Esophagus muscularis mucosa (tissue), 4 donors: ENCODE measurements around the gene TNFRSF14. TPM values are rescaled to one million over a fixed set of nuclear protein-coding genes. Genes with fewer than 3 reads are reported as not detected.
"Not testable (repeated sequence)": the region's sequence is repeated elsewhere in the genome, so short reads cannot be mapped to it uniquely, and the experiment has no call there.

Source experiments
- DNase-seq: peaks from one replicate; pipeline ENCODE4 v3.0.0-alpha.2; 2017; ENCODE audit errors: extremely low spot score
- H3K27ac ChIP-seq, 4 donors: fragments of 200-600 bp; sonication (generic); replicated peaks in 1 of 4; 1 replicate in 3 of 4; 2 replicates in 1 of 4; pipeline ENCODE4 v1.5.1; 2016 to 2019; ENCODE audit warnings: mild to moderate bottlenecking in 1 of 4
- H3K27me3 ChIP-seq, 4 donors: fragments of 200-600 bp; sonication (generic); one replicate each; pipeline versions ENCODE4 v1.5.1 to v1.6.0; 2016 to 2019
- H3K36me3 ChIP-seq, 4 donors: fragments of 200-600 bp; sonication (generic); one replicate each; pipeline ENCODE4 v1.5.1; 2016 to 2019
- H3K4me1 ChIP-seq, 4 donors: fragments of 200-600 bp; sonication (generic); one replicate each; pipeline ENCODE4 v1.5.1; 2016 to 2019
- H3K4me3 ChIP-seq, 4 donors: fragments of 200-600 bp; sonication (generic); 1 replicate in 2 of 4; 2 replicates in 2 of 4; pipeline ENCODE4 v1.5.1; 2016 to 2019; ENCODE audit warnings: mild to moderate bottlenecking in 4 of 4, moderate library complexity in 1 of 4
- H3K9me3 ChIP-seq, 4 donors: fragments of 200-600 bp; sonication (generic); 1 replicate in 3 of 4; 2 replicates in 1 of 4; pipeline ENCODE4 v1.5.1; 2016 to 2019
- CTCF ChIP-seq, 3 experiments: fragments of 200-600 bp in 2 of 3; fragments of 450-650 bp in 1 of 3; sonication (generic) in 2 of 3; IDR thresholded peaks; one replicate each; pipeline ENCODE4 v1.5.1; 2017 to 2019; ENCODE audit warnings: antibody characterized with exemption in 3 of 3, mild to moderate bottlenecking in 2 of 3, moderate library complexity in 1 of 3
- EP300 ChIP-seq: sonication (generic); formaldehyde crosslinking; IDR thresholded peaks from one replicate; pipeline ENCODE4 v1.6.1; 2017; ENCODE audit warnings: antibody characterized with exemption
- POLR2A ChIP-seq: fragments of 450-650 bp; IDR thresholded peaks from one replicate; pipeline ENCODE4 v1.6.1; 2017; ENCODE audit warnings: antibody characterized with exemption, moderate library complexity, mild to moderate bottlenecking, low read depth
- POLR2AphosphoS5 ChIP-seq, 2 donors: sonication (generic); formaldehyde crosslinking; IDR thresholded peaks; one replicate each; pipeline ENCODE4 v1.6.1; 2017; ENCODE audit warnings: antibody characterized with exemption in 2 of 2
- WGBS: methylation state at CpG from one replicate; pipeline ENCODE4 v1.1.5; 2018; 5-methylcytosine and 5-hydroxymethylcytosine counted together
- intact Hi-C: fragments of 100-400 bp; cut with DNase I; formaldehyde crosslinking; loops from one replicate; pipeline ENCODE4 v1.15.1; 2023
- total RNA-seq, 4 donors: library from RNA; depleted of rRNA; stranded (reverse); fragments of >200 nt; gene quantifications; one replicate each; pipeline versions ENCODE4 v1.1.0 to v1.2.1, GENCODE V29; 2016

Gene TNFRSF14
- total RNA-seq, 4 donors from 2014 or later: 26.2 to 49.2 (median 42.5) TPM

- no peak for TF ChIP-seq POLR2AphosphoS5 (IDR thresholded peaks at IDR 0.05)
- TF ChIP-seq EP300: no peak
- no peak for TF ChIP-seq CTCF (IDR thresholded peaks at IDR 0.05)
- TF ChIP-seq POLR2A: no peak
- intact Hi-C loops: no loop called here
- Histone ChIP-seq H3K9me3 (peaks cover 0 to 6% (median 3%) of the 10 kb centered on the region in 4 donors), H3K4me3 (no peak overlapping the region), H3K27ac (no peak overlapping the region), H3K4me1 (peaks cover 4 to 9% (median 7%) of the 10 kb centered on the region in 4 donors), H3K27me3 (peaks cover 0 to 71% (median 4%) of the 10 kb centered on the region in 4 donors), H3K36me3 (no peaks in the 10 kb centered on the region)
- 89% methylated on average over 9 of the region's 9 CpGs for WGBS
- no peak for DNase-seq
These were observed 15.2 kb downstream of the TNFRSF14 start for GRCh38 chr1:2571348-2571747.

GRCh38 chr1:2573250-2573920, 17.2 kb downstream of the TNFRSF14 start:
- Histone ChIP-seq H3K27ac (no peak overlapping the region), H3K36me3 (no peaks in the 10 kb centered on the region), H3K4me3 (no peak overlapping the region), H3K9me3 (peaks cover 0 to 6% (median 3%) of the 10 kb centered on the region in 4 donors), H3K4me1 (peaks cover 8 to 20% (median 12%) of the 10 kb centered on the region in 4 donors), H3K27me3 (peaks cover 0 to 64% (median 4%) of the 10 kb centered on the region in 4 donors)
- no peak for DNase-seq
- 84% methylated on average over 8 of the region's 8 CpGs for WGBS
- intact Hi-C loops: no loop called here
- TF ChIP-seq POLR2A (no peak), EP300 (no peak), POLR2AphosphoS5 (IDR thresholded peaks at IDR 0.05) (no peak), CTCF (IDR thresholded peaks at IDR 0.05) (no peak)

GRCh38 chr1:2574350-2574749, 18.2 kb downstream of the TNFRSF14 start:
- DNase-seq: no peak
- no peak overlapping the region for H3K27ac ChIP-seq
- TF ChIP-seq EP300 (no peak), POLR2AphosphoS5 (IDR thresholded peaks at IDR 0.05) (no peak), POLR2A (no peak), CTCF (IDR thresholded peaks at IDR 0.05) (no peak)
- H3K36me3 ChIP-seq: no peaks in the 10 kb centered on the region
- 76% methylated on average over 9 of the region's 9 CpGs for WGBS
- H3K4me3 ChIP-seq: no peak overlapping the region
- H3K27me3 ChIP-seq: peaks cover 0 to 61% (median 7%) of the 10 kb centered on the region in 4 donors
- H3K9me3 ChIP-seq: peaks cover 0 to 6% (median 3%) of the 10 kb centered on the region in 4 donors
- peaks cover 14 to 20% (median 15%) of the 10 kb centered on the region in 4 donors for H3K4me1 ChIP-seq
- intact Hi-C loops: no loop called here

DNA sequence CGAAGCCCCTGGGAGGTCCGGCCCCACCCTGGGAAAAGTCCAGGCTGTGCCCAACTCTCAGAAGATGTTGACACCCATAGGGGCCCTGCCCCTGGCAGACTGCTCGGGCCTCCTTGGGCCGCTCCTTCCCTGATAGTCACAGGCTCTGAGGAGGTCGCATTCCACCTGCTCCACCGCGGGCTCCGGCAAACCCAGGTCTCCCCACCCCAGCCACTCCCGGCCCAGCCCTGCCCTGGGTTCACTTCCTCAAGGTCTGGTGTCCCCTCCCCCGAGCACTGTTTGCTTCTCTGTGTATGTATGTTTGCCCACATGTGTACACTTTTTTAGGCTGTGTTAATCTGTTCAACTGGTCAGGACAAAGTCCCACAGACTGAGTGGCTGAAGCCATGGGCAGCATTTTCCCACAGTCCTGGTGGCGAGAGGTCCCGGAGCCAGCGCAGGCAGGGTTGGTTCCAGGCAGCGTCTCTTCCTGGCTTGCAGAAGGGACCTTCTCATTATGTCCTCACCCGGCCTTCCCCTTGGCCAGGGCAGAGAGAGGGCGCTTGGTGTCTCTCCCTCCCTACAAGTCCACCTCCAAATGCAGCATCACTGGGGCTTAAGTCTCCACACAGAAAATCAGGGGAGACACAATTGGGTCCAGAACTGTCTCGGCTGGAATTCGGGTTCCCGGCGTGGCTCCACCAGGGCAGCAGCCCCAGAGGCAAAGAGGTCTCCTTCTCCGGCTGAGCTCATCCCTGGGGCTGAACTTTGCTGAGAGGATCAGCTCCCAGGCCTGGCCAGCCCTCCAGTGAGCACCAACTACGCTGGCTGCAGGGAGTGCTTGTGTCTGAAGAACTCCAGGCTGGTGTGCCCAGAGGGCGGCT, 19.9 kb downstream of the TNFRSF14 start:
- TF ChIP-seq EP300: no peak
- TF ChIP-seq POLR2AphosphoS5 (IDR thresholded peaks at IDR 0.05): no peak
- no peak for TF ChIP-seq CTCF (IDR thresholded peaks at IDR 0.05)
- no peak for TF ChIP-seq POLR2A
- H3K27me3 ChIP-seq: peaks cover 0 to 63% (median 7%) of the 10 kb centered on the region in 4 donors
- intact Hi-C loops: no loop called here
- H3K4me1 ChIP-seq: peaks cover 14 to 20% (median 15%) of the 10 kb centered on the region in 4 donors
- H3K36me3 ChIP-seq: no peaks in the 10 kb centered on the region
- H3K4me3 ChIP-seq: no peak overlapping the region
- no peak for DNase-seq
- 67% methylated on average over 14 of the region's 23 CpGs for WGBS
- H3K9me3 ChIP-seq: peaks cover 0 to 6% (median 3%) of the 10 kb centered on the region in 4 donors
- peak overlapping the region in 3 of 4 donors; percentile 38 to 67 (median 67) for H3K27ac ChIP-seq

DNA sequence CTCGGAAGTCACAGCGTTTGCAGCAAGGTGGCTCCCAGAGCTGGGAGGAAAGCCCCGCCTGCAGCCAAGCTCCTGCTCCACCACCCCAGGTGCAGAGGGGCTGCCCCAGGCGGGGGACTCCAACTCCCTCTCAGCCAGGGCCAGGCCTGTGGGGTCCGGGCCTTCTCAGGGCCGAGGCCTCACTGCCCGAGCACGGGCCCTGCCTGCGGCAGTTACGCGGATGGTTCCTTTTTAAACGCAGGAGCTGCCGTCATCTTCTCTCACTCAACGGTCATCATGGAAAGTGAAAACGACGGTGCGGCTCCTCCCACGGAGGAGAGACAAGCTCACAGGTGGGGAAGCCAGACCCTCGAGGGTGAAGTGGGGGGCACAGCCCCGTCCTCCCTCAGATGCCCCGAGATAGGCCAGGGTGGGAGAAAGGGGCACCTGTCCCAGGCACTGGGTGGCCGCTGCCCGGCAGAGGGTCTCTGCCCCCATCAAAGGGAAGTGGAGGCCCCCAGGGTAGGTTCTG, 21.4 kb downstream of the TNFRSF14 start:
- Histone ChIP-seq H3K4me1 (peaks cover 14 to 20% (median 15%) of the 10 kb centered on the region in 4 donors), H3K27me3 (peaks cover 0 to 54% (median 7%) of the 10 kb centered on the region in 4 donors), H3K27ac (peak overlapping the region; percentile 44 to 77 (median 70)), H3K4me3 (peak overlapping the region in 3 of 4 donors; percentile 2 to 34 (median 7))
- DNase-seq, H3K9me3 ChIP-seq, H3K36me3 ChIP-seq: not testable (repeated sequence)
- intact Hi-C loops: loop anchor here (2.0 kb wide), 1 partner anchor 21 kb away; the partner anchor contains the start of gene TNFRSF14
- WGBS: 100% methylated on average over 2 of the region's 23 CpGs
